HG03064 (cell line): Measurements from ENCODE around the gene MTARC2.

ENCODE experiments used
- ATAC-seq: cut with Tn5 transposase; IDR thresholded peaks from one replicate; pipeline ENCODE4 v1.9.1; 2021; ENCODE audit warnings: low read depth; ENCODE audit not compliant: unreplicated experiment

The MTARC2 gene

DNA sequence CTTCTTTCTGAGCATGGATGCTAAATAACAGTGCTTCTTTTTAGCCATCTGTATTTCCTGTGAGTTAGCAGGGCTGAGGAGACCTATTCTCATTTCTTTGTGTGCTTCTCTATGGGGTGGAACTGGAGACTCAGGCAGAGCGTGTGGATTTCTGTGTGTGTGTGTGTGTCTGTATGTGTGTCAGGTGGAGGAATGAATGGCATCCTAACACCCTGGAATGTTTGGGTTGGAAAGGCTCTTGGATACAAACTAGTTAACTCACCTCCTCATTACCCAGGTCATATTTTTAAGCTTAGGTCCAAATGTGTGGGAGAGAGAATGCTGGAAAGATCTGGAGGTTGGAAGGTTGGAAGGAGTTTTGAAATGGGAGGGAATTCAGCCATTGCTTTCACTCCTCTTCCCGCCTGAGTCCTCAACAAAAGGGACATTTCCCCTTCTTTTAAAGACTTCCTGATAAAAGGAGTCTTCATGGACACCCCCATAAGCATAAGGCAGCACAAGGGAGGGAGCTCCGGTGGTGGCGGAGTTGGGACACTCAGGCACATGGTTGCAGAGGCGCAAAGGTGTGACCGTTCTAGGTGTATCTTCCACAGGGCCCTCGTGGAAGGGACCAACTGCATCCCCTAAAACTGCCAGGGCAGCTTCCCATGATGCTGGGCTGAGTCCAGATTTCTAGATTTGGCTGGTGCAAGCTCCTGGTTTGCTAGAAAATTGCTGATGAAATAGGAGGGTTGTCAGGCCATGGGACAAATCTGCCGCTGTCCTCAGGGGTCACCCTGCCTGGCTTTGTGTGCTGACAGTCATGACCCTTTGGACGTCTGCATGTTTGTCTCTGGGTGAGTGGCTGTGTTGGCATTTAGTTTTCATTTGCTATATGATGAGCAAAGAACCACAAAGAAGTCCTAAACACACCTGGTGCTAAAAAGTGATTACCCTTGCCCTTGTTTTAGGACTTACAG lies 76.2 kb downstream of the MTARC2 start:
- ATAC-seq, result no peak

DNA sequence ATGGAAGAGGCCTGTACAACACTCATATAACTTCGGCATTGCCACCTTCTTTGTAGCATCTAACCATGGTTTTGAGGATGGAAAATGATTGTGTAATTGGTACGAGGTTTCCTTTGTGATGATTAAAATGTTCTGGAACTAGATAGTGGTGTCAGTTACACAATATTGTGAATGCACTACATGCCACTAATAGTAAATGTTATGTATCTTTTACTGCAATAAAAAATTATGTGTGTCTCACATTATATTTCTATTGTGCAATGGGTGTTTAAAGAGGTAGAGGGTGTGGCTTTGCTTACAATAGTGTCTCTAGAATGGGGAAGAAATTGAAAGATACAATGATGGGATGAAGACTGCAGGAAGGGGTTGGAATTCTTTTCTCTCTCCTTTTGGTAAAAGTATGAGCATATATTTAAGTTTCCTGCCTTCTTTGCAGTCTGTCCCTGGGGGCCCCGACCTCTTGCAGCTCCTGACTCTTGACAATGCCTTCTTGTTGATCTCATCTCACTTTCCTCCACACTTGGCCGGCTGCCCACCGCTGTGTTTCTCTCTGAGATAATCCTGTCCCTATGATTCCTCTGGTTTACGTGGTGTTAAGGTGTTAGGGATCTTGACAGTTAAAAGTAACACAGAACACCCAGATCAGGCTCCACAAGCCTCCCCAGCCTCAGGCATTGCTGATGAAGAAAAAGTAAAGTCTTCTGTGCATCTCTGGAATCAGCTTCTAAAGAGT lies 77.9 kb downstream of the MTARC2 start:
- ATAC-seq, result no peak

DNA sequence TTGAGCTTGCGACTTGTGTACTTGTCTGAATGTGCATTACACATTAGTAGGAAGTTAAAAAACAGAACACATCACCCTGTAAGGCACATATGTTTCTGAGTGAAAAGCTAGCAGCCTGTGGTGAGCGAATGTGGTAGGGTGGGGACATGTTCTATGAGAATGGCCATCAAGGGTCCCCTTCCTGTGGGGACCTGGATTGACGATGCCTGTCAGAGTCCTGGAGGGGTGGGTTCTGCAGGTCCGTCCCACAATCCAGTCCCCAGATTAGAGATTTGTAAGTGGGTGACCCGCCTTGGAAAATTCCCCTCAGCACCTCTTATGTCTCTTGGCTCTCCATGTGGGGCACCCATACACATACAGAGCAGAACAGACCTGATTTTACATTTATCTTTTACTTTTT lies 78.6 kb downstream of the MTARC2 start:
- ATAC-seq, result no peak

DNA sequence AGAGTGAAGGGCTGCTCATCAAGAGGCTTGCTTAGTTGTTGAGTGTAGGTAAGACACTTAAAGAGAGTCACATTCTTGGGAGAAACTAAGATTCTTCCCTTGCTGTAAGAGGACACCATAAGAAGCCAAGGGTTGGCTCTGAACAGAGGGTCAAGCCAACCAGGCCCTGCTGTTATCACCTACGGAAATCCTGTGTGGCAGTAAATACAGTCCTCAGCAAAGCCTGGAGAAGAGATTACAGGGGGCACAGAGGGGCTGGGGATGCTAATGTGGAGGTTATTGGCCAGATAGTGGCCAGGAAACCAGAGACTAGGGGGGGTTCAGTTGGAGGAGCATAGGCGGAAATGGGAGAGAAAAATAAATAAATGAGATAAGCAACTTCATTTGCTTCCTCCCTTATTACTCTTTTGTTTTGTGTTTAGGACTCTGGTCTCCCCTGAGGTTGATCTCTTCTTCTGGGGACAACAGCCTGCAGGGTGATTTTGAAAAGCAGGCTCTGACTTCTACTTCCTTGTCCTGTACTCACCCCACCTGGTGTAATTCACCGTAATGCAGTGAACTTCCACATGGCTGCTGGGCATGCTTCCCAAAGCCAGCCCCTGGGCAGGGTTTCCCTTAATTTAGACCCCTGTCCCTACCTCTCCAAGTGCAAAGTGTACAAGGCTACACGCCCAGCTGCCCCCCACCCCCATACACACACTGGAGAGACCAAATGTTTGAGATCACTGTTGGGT lies 79.5 kb downstream of the MTARC2 start:
- ATAC-seq, result no peak

DNA sequence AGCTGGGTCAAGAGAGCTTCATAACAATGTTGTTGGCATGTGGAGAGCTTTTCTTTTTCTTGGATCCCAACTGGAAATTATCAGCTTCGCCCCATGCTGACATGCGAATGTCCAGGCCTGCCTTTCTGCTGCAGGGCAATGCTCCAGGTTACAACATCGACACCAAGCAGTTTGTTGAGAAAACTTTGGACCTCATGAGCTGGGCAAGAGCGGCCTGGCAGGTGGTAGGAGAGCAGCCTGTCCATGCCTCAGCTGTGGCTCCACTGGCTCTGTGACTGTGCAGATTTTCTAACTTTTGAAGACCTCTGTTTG lies 80.0 kb downstream of the MTARC2 start:
- no peak for ATAC-seq

DNA sequence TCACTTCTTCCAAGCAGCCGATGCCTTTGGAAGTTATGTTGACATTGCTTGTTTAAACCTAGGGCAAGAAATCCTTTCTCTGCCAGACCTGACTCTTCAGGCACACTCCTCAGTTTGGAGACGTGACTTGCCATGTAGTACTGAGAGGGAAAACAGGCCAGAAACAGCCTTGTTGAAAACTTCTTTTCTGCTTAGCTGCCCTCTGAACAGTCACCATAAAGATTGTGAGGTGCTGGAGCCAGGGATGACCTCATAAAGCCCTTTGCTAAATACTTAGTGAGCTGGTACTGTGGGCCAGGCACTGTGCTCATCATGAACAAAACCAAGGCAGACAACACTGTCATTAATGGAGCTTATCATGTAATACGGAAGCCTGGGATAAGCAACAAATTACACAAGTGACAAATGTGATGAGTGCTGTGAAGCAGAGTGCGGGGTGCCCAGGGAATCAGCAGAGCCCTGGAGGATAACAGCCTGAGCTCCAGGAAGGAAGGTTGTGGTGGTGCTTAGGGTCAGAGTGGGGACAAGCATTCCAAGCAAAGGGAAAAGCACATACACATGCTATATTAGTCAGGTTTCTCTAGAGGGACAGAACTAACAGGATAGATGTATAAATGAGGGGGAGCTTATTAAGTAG lies 80.9 kb downstream of the MTARC2 start:
- no peak for ATAC-seq

DNA sequence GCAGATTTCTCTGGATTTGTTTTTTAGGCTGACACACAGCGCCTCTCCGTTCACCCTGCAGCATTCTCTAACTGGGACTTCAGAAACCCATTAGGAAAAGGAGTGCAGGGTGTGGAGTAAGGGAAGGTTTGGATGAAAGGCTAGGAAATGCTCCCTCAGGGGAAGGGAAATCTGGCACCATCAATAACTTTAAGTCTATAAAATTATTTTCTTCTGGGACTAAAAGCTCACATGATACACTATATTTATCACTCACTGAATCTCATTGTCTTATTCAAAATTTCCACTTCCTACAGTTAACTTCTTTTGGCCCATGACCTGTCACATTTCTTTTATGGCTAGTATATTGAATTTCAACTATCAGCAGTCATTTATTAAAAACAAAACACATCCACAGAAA lies 85.3 kb downstream of the MTARC2 start:
- no peak for ATAC-seq
